Right forelimb (tissue), 1 donor: ENCODE results near the gene CHD9.
A peak's percentile ranks its signal among the peaks of the same experiment; 100 is the strongest.

Source experiments
- DNase-seq: peaks from one replicate; pipeline ENCODE4 v3.0.0-alpha.2; 2018

Gene CHD9

DNA sequence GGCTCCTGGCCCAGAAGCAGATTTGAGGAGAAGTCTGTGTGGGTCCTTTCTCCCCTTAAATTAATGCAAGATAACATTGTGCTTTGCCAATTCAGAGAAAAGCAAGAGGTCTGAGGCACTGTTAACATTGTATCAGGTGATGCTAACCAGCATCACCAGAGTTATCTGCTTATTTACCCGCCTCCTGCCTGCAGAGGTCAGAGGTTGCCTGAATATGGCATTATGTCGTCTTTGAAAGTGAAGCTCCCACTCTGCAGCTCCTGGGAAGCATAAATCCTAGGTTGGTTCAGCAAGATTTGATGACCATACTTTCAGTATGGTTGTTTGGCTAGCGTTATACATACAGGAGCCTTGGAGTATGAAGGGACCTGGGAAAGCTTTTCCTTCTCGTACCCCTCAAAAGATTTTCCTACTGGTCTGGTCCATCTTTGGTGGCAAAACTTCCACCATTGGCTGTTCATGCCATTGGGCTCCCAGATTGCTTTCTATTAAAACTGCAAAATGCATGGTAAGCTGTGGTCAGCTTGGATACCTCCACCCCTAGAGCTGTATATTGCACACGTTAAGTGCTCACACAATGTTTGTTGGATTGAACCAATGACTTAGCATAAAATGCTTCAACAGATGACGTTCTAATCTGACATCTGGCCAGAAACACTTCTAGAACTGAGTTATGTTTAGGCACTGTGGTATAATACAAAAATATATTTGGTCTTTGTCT lies 24.1 kb downstream of the CHD9 start:
- DNase-seq, result no peak

- DNase-seq, result peak; percentile 89
These were observed 25.7 kb downstream of the CHD9 start for GRCh38 chr16:53080345-53081031.

DNA sequence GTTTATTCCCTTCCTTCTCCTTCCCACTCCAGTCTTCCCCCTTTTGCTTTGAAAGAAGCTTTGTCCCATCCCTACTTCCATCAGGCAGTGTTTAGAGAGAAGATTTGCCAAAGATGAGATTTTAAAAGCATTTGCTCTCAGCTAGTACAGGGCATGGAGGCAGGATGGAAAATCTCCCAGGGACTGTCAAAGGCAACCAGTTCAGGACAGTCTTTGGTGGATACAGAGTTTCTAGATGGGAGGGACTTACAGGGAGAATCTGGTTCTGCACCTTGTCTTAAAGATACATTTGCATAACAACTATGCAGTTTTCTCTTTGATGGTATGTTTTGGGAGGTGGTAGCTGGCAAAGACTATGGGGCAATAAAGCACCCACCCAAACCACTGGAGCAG lies 26.2 kb downstream of the CHD9 start:
- DNase-seq, result no peak

DNA sequence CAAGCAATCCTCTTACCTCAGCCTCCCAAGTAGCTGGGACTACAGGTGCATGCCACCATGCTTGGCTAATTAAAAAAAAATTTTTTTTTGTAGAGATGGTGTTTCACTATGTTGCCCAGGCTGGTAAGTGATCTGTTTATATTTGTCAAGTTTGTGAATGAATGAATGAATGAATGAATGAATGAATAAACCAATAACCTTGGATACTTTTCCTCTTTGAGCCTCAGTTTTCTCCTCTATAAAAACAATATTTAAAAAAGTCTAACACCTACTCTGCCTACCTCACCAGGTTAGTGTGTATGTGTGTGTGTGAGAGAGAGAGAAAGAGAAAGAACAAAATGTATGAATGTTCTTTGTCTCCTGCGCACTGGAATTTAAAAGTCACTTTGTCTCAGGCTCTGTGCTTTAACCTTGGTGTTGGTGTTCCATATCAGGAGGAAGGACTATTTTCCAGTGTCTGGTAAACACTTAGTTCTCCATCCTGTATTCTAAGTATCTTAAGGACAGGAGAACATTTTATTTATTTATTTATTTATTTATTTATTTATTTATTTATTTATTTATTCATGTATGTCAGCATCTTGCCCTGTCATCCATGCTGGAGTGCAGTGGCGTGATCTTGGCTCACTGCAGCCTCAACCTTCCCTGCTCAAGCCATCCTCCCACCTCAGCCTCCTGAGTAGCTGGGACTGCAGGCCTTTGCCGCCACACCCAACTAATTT lies 27.1 kb downstream of the CHD9 start:
- DNase-seq, result no peak

GRCh38 chr16:53082509-53082908 lies 27.7 kb downstream of the CHD9 start:
- no peak for DNase-seq

- DNase-seq, result no peak
These were observed 28.3 kb downstream of the CHD9 start for GRCh38 chr16:53083119-53083518.

DNA sequence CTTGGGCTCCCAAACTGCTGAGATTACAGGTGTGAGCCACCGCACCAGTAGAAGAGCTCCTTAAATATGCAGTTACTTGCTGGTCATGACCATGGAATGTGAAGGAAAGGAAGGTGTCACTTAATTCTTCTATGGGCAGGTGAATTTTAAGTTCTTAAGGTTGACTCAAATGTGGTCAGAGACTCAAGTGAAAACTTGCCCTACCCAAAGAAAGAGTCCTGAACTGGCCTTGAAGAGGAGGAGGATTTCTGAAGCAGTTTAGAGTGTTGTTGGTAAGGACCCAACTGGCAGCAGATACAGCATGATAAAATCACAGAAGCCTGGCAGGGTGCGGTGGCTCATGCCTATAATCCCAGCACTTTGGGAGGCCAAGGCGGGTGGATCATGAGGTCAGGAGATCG lies 29.4 kb downstream of the CHD9 start:
- DNase-seq, result no peak

DNA sequence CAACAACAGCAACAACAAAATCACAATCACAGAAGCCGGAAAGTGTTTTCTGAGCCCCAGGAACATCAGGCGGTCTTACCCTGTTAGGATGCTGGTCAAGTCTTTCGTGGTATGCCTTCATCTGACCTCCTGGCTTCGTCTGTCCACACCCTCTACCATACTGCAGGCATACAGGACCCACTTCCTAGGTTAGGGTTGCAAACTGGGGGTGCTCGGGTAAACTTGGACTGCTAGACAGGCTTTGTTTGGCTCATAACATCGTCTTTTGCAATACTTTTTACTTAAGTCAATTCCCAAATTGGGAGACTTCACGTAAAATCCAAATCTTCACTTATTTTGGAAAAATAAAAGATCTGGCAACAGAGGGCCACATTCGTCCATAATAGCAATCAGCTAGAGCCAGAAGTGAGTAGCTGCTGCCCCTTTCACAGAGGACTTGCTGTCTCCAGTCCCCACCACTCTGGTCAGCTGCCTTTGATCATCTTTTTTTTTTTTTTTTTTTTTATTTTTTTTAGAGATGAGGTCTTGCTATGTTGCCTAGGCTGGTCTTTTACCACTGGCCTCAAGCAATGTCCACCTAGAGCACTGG lies 30.0 kb downstream of the CHD9 start:
- DNase-seq, result no peak

- no peak for DNase-seq
These were observed 30.6 kb downstream of the CHD9 start for GRCh38 chr16:53085369-53085843.

GRCh38 chr16:53085931-53086421 lies 31.2 kb downstream of the CHD9 start:
- peak; percentile 65 for DNase-seq

- DNase-seq, result no peak
These were observed 32.3 kb downstream of the CHD9 start for GRCh38 chr16:53087101-53087500.

GRCh38 chr16:53089434-53090285 lies 34.9 kb downstream of the CHD9 start:
- DNase-seq, result peak; percentile 66

DNA sequence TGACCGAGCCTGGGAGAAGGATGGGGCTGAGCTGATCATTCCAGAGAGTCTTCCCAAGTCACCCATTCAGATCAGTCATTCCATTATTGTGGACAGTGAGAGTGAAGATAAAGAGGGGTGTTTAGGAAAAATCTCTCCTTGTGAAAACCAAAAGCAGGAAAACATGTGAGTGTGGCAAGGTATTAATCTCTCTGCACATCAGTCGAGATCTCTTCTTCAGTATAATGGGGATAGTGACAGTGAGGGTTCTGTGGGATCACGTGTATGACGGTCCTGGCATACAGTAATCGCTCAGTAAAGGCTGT lies 35.4 kb downstream of the CHD9 start:
- DNase-seq, result no peak

- peak; percentile 99 for DNase-seq
These were observed 36.0 kb downstream of the CHD9 start for GRCh38 chr16:53090591-53091411.

DNA sequence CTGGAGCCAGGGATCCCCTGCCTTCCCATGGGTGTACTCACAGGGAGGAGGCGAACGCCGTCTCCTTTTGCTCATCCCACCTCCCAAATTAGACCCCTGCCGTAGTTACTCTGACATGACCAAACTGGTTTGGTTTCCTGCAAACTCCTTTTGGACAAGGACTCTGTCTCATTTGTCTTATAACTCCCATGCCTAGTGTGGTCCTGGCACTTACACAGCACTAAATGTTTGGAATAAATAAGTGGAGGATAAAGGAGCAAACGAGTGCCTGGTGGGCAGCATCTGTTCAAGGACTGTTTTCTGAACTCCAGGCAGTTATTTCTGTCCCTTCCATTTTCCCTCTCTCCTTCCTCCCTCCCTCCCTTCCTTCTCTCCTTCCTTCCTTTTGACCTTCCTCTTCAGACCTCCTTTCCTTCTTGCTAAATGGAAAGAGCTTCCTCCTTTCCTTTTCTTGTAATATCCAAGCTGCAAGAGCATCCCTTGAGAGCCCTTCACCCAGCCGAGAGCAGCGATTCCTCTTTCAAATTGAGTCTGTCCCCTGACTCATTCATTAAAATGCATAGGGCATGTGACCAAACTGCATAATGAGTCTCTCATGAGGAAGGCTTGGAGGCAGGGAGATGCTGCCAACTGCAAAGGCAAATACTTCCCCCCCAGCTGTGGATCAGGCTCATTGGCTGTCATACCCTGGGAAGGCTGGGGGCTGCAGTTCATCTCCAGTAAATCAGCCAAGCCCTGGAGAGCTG lies 36.8 kb downstream of the CHD9 start:
- peak; percentile 87 for DNase-seq

DNA sequence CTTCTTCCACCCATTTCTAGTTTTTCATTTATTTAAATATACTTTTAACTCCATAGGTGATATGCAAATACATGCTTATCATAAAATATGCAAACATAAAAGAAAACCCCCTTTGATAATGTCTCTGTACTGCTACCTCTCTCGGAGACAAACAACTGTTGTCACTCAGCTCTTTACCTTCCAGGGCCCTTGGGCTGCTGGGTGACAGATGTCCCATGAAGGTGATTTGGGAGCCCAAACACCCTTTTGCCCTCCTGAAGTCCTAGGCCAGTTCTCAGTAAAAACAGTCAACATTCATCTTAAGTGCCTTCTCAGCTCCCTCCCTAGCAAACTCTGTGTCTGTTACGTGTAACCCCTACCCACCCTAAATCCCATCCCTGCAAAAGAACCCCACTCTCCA lies 37.5 kb downstream of the CHD9 start:
- DNase-seq, result no peak

- no peak for DNase-seq
These were observed 38.5 kb downstream of the CHD9 start for GRCh38 chr16:53093162-53093744.

DNA sequence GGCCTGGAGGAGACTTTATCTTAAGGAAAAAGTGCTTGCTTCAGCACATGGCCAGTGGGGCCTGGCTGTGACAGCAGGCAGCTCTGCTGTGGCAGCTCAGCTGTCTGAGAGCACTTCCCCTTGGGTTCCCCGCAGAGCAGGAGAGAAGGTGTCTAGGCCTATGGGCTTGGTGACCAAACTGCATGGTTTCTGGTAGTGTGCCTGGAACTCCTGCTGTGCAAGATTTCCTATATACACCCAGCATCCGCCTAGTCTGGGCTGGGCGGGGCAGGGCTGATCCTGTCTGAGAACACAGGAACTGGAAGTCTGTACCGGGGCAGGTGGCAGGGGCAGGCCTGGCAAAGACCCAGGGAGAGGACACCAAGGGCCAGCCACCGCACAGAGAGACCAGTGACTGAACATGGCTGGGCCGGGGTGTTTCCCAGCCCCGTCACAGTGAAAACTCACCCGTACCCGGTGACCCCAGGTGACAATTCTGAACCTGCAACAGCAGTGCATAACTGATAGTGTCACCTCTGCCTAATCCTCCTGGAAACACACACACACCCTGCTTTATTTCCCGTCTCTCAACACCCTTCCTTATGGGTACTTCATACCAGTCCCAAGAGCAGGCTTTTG lies 39.3 kb downstream of the CHD9 start:
- no peak for DNase-seq

GRCh38 chr16:53097190-53097589 lies 42.4 kb downstream of the CHD9 start:
- DNase-seq, result no peak
